Keratinocyte (primary cell): Measurements from ENCODE around the gene RGS6. TPM values are rescaled to one million over a fixed set of nuclear protein-coding genes. Genes with fewer than 3 reads are reported as not detected.

ENCODE experiments used
- DNase-seq: peaks from one replicate; pipeline ENCODE4 v3.0.0-alpha.2; 2011; ENCODE audit warnings: low read depth, missing footprints, low spot score
- FAIRE-seq: peaks from 2 replicates; lab custom pipeline; 2011; peaks lifted over from hg19 to GRCh38; lab: Jason Lieb, UNC
- H2AFZ ChIP-seq: 2 replicates; pipeline ENCODE4 v1.6.0; 2012; ENCODE audit warnings: low read length, control low read depth, inconsistent platforms; ENCODE audit not compliant: control insufficient read depth
- H3K27ac ChIP-seq: 2 replicates; pipeline ENCODE4 v1.5.1; 2011; ENCODE audit warnings: low read length; ENCODE audit not compliant: control insufficient read depth, insufficient read depth
- H3K27me3 ChIP-seq: 3 replicates; pipeline ENCODE4 v1.6.0; 2011; ENCODE audit warnings: low read length; ENCODE audit not compliant: control insufficient read depth, insufficient read depth; ENCODE audit errors: extremely low read depth
- H3K36me3 ChIP-seq, 2 experiments: 2 replicates in 1 of 2; 3 replicates in 1 of 2; pipeline ENCODE4 v1.5.1; 2011; ENCODE audit warnings: low read length in 2 of 2, mild to moderate bottlenecking in 1 of 2; ENCODE audit not compliant: control insufficient read depth in 2 of 2, insufficient read depth in 2 of 2; ENCODE audit errors: extremely low read depth in 1 of 2
- H3K4me1 ChIP-seq: 3 replicates; pipeline ENCODE4 v1.5.1; 2011; ENCODE audit warnings: low read length; ENCODE audit not compliant: control insufficient read depth, insufficient read depth; ENCODE audit errors: extremely low read depth
- H3K4me2 ChIP-seq: 3 replicates; pipeline ENCODE4 v1.6.0; 2011; ENCODE audit warnings: low read depth, low read length; ENCODE audit not compliant: control insufficient read depth, insufficient read depth; ENCODE audit errors: extremely low read depth
- H3K4me3 ChIP-seq, 3 experiments: fragments of 200-600 bp in 1 of 3; sonication (generic) in 1 of 3; 2 replicates in 2 of 3; 3 replicates in 1 of 3; pipeline ENCODE4 v1.5.1; 2011 to 2016; ENCODE audit warnings: low read length in 3 of 3, mild to moderate bottlenecking in 3 of 3, control low read depth in 2 of 3, inconsistent platforms in 1 of 3, low read depth in 1 of 3, mixed read lengths in 1 of 3, mixed run types in 1 of 3, moderate library complexity in 1 of 3; ENCODE audit not compliant: control insufficient read depth in 2 of 3, insufficient read depth in 2 of 3; ENCODE audit errors: extremely low read depth in 1 of 3
- H3K79me2 ChIP-seq: 2 replicates; pipeline ENCODE4 v1.6.0; 2012; ENCODE audit warnings: low read length; ENCODE audit not compliant: control insufficient read depth, insufficient read depth
- H3K9ac ChIP-seq: 3 replicates; pipeline ENCODE4 v1.6.0; 2011; ENCODE audit warnings: low read length; ENCODE audit not compliant: control insufficient read depth, insufficient read depth; ENCODE audit errors: extremely low read depth
- H3K9me1 ChIP-seq: 3 replicates; pipeline ENCODE4 v1.6.0; 2011; ENCODE audit warnings: low read length; ENCODE audit not compliant: control insufficient read depth, insufficient read depth; ENCODE audit errors: extremely low read depth
- H3K9me3 ChIP-seq: 2 replicates; pipeline ENCODE4 v1.5.1; 2012; ENCODE audit warnings: low read depth, low read length; ENCODE audit not compliant: control insufficient read depth
- H4K20me1 ChIP-seq: 3 replicates; pipeline ENCODE4 v1.6.0; 2011; ENCODE audit warnings: low read length; ENCODE audit not compliant: control insufficient read depth, insufficient read depth; ENCODE audit errors: extremely low read depth
- CTCF ChIP-seq, 3 experiments: IDR thresholded peaks in 1 of 3; conservative IDR thresholded peaks in 1 of 3; optimal IDR thresholded peaks in 1 of 3; 2 replicates in 2 of 3; 3 replicates in 1 of 3; pipeline versions ENCODE3 to v1.5.1; 2011; ENCODE audit warnings: low read length in 3 of 3, mild to moderate bottlenecking in 3 of 3, moderate library complexity in 2 of 3, control low read depth in 1 of 3, inconsistent platforms in 1 of 3; ENCODE audit not compliant: insufficient read depth in 2 of 3; ENCODE audit errors: extremely low read depth in 1 of 3
- EZH2 ChIP-seq: IDR thresholded peaks from one replicate; pipeline ENCODE4 v1.6.1; 2012; ENCODE audit warnings: inconsistent platforms, mild to moderate bottlenecking, low read length, moderate library complexity
- dilution Hi-C: fragments of 300-500 bp; cut with MboI; formaldehyde crosslinking; loops from one replicate; pipeline ENCODE4 v1.7.0; 2020; ENCODE audit warnings: low sequenced_read_pairs; ENCODE audit not compliant: extremely low pct_ligation_motif_present
- polyA plus RNA-seq, 5 experiments: library from polyadenylated mRNA; depleted of rRNA in 3 of 5; stranded (reverse) in 3 of 5; stranded (forward) in 1 of 5; unstranded in 1 of 5; fragments of >200 nt; gene quantifications; 1 replicate in 1 of 5; 2 replicates in 3 of 5; 3 replicates in 1 of 5; pipeline versions ENCODE4 v1.2.1 to v1.2.3, GENCODE V29; 2011 to 2012; ENCODE audit warnings: missing spikeins in 2 of 5, low read depth in 1 of 5, low replicate concordance in 1 of 5

RGS6 gene
- polyA plus RNA-seq, 1 donor (not counting 4 experiments of a cell fraction or from before 2014, with no cell fraction given): not detected

GRCh38 chr14:72560331-72560730, 628.1 kb downstream of the RGS6 start:
- Histone ChIP-seq H3K79me2 (no peaks in the 10 kb centered on the region), H3K4me2 (no peak overlapping the region), H3K27ac (no peak overlapping the region), H3K9ac (no peak overlapping the region), H3K9me3 (no peaks in the 10 kb centered on the region), H3K9me1 (no peaks in the 10 kb centered on the region), H3K27me3 (no peaks in the 10 kb centered on the region), H3K4me3 (no peak overlapping the region), H4K20me1 (no peaks in the 10 kb centered on the region), H3K4me1 (peaks cover 30% of the 10 kb centered on the region), H3K36me3 (no peaks in the 10 kb centered on the region), H2AFZ (peak overlapping the region; percentile 9)
- no peak for FAIRE-seq
- dilution Hi-C loops: no loop called here
- DNase-seq: no peak
- TF ChIP-seq CTCF (optimal IDR thresholded peaks at IDR 0.05 in 1 of 3, IDR thresholded peaks at IDR 0.05 in 1 of 3, conservative IDR thresholded peaks at IDR 0.05 in 1 of 3; ENCODE audit: extremely low read depth in 1 of 3, insufficient read depth in 2 of 3, low read length in 3 of 3): no peak
- TF ChIP-seq EZH2: no peak

- dilution Hi-C loops: no loop called here
- H3K79me2 ChIP-seq: no peaks in the 10 kb centered on the region
- no peaks in the 10 kb centered on the region for H3K27me3 ChIP-seq
- no peak overlapping the region for H3K9ac ChIP-seq
- no peak overlapping the region for H3K4me2 ChIP-seq
- H2AFZ ChIP-seq: no peak overlapping the region
- no peaks in the 10 kb centered on the region for H3K9me3 ChIP-seq
- no peaks in the 10 kb centered on the region for H3K9me1 ChIP-seq
- H3K27ac ChIP-seq: no peak overlapping the region
- DNase-seq (no peak), FAIRE-seq (no peak)
- peaks cover 30% of the 10 kb centered on the region for H3K4me1 ChIP-seq
- no peaks in the 10 kb centered on the region for H4K20me1 ChIP-seq
- H3K4me3 ChIP-seq: no peak overlapping the region
- no peaks in the 10 kb centered on the region for H3K36me3 ChIP-seq
- TF ChIP-seq EZH2 (no peak), CTCF (optimal IDR thresholded peaks at IDR 0.05 in 1 of 3, IDR thresholded peaks at IDR 0.05 in 1 of 3, conservative IDR thresholded peaks at IDR 0.05 in 1 of 3; ENCODE audit: extremely low read depth in 1 of 3, insufficient read depth in 2 of 3, low read length in 3 of 3) (no peak)
Measured at GRCh38 chr14:72560889-72561493, 628.8 kb downstream of the RGS6 start.
